Suppressor macrophage treated with lipopolysaccharide for 1 hour (primary cell): ENCODE data around the gene PI16.
"Not testable (repeated sequence)": the region's sequence is repeated elsewhere in the genome, so short reads cannot be mapped to it uniquely, and the experiment has no call there.

Source experiments
- DNase-seq, 3 donors: peaks; one replicate each; pipeline ENCODE4 v3.0.0-alpha.2; 2020 to 2022

The PI16 gene

DNA sequence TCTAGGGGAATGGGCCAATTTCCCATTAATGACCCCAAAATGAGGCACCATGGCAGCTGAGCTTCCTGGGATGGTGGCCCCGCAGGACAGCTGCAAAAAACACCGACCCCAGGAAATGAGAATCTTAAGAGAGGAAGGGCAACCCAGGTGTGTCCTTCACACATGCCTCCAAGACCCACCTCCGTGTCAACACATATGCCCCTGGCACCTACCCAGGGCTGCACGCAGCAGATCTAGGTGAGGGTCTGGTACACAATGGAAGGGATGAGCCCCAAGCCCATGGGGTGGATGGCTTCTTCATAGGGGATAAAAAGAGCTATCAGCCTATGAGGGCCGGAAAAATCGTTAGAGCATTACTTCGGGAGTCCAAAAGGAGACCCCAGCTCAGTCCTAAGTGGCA is 22.0 kb downstream of the PI16 start:
- DNase-seq: no peak

GRCh38 chr6:36976931-36977330 is 22.4 kb downstream of the PI16 start:
- no peak for DNase-seq

GRCh38 chr6:36977470-36977941 is 23.0 kb downstream of the PI16 start:
- peak; percentile 24 to 46 (median 29) for DNase-seq

GRCh38 chr6:36978421-36979346 is 24.1 kb downstream of the PI16 start:
- DNase-seq: no peak

- no peak for DNase-seq
Observed at GRCh38 chr6:36979347-36979742, 24.8 kb downstream of the PI16 start.

DNA sequence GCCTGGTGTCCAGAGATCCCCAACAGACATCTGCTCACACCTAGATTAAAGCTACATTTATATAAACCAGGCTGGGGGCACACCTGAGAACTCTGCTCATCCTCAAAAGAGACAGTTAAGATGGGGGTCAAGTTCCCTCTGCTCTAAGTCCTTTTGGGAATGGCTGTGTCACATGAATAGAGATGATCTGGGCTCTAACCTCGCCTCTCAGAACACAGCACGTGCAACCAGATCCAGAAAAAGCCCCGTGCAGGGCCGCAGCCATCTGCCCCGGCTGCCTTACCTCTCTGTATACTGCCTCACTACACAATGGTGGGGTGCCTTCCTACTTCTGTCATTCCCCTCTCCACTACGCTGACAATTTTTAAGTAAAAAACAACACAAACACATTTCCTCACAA is 25.6 kb downstream of the PI16 start:
- DNase-seq: no peak

DNA sequence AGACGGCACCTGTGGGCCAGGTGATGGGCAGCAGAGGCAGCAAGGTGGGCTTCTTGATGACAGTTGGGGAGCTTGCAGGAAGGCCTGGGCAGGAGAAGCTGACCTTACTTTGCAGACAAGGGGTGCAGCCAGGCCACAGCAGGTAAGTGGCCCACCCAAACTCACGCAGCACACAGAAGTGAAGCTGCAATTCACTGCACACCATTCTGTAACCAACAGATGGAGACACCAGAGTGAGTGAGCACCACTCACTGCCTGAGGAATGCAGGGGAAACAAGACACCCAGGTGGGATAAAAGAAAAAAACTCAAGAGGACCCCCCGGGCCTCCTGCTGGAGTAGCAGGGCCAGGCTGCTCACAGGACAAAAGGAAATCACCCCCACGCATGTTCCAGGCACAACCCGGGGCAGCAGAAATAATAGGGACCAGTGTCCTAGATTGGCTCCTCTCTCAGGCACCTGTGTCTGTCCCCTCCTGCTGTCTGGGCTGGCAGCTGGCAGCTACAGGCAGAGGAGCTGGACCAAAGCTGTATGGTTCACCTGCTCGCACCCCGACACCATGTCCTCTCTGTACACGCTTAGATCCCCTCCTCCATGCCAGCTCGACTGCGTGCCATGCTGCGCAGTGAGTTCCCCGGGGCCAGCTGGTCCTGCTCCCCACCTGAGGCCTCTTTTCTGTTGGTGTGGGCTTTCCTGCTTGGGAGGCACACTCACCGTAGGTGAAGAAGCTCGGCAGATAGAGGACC is 26.5 kb downstream of the PI16 start:
- DNase-seq: no peak

DNA sequence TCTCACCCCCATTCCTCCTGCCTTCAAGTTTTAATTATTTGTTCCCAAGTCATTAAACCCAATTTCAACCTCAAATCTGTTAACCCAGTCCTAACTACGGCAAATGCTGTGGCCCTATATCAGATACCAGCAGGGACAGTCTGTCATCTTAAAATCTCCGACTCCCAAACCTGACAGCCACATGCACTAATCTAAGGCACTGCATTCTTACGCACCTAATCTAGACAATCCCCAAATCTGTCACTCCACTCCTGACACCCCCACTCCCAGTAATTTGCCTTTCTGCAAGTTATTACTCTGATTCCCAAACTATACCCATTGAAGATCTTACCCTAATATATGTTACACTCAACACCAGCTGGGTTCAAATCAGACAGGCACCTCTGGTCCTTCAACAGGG is 29.0 kb downstream of the PI16 start:
- no peak for DNase-seq

DNA sequence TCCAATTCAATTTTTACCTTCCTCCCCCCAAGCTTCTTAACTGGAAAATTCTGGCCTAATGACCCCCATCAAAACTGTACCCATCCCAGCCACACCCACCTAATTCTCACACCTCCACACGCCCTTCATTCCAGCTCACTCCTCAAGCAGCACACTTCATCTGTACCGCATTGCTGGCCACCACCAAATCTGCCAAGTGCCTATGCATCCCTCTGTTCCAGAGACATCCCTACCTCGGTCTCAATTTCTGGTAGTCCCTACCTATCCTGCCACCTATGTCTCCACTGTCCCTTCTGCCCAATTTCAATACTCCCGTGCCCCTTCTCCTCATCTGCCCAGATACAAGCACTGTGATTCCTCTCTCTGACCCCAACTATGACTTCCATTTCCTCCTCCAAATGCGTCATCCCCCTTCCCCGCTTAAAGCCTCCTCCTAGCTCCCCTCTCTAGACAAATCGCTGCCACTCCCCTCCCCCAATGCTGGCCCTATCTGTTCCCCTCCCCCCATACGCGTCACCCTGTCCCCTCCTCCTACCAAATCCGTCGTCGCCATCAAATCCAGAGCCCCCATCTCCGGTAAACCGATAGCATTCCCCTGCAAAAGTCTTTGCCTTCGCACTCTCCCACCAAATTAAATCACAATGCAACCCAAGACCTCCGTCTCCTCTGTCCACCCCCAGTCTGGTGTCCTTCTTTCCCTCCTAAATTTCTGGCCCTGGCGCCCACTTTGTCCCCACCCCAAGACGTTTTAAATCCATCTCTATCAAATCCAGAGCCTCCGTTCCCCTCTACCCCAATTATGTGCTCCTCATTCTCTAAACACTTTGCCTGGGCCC is 30.3 kb downstream of the PI16 start:
- DNase-seq: peak; percentile 82 to 90 (median 87)

- no peak for DNase-seq
Observed at GRCh38 chr6:36985417-36985807, 30.9 kb downstream of the PI16 start.

DNA sequence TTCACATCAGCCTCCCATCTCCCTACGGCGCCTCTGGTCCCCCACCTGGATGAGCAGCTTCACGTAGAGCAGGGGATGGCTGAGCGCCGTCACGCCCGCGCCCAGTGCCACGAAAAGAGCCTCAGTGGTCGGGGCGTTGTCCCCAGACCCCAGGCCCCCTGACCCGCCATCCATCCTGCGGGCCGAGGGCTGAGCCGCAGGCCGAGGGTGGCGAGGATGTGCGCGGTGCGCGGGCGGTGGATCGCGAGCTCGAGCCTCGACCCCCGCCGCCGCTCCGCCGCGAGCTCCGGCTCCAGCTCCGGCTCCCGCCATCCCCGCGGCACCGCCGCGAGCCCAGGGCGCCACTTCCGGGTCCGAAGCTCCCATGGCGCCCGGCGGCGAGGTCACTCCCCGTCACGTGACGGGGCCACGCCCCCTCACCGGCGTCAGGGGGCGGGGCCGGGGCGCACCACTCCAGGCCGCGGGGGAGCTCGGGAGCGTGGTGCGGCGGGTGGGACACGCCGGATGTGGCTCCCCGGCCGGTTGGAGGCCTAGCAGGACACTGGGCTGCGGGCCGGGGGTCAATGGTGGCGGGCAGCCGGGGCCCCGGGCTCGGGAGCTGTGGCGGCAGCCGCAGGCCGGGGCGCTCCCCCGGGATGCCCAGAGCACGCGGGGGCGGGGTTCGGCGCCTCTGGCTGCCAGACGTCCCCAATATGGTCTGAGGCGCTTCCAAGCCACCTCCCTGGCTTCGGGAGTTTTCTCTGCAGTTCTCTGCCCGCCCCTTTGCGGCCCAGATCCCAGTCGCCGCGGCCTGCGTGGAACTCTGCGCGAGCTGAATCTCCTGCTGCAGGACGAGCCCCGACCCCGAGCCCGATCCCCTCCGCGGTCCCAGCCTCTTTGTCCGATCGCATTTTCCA is 31.5 kb downstream of the PI16 start, which contains the start of gene MTCH1:
Gene MTCH1, minus strand, starts transcription at position 389 of the 896 bp plus-strand sequence. Its CDS starts 23 bp downstream, at position 366.
- DNase-seq: peak; percentile 93 to 98 (median 95)

- no peak for DNase-seq
Observed at GRCh38 chr6:36986704-36987047, 32.1 kb downstream of the PI16 start.

- no peak for DNase-seq
Observed at GRCh38 chr6:36989264-36989663, 34.7 kb downstream of the PI16 start.

DNA sequence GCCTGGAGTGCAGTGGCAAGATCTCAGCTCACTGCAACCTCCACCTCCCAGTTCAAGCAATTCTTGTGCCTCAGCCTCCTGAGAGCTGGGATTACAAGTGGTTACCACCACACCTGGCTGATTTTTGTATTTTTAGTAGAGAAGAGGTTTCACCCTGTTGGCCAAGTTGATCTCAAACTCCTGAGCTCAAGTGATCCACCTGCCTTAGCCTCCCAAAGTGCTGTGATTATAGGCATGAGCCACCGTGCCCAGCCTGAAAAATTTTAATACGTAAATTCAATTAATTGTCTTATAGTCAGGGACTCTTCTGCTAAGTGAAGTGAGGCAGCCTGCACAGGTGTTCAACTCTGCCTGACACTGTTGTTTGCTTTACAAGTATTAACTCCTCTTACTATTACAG is 35.9 kb downstream of the PI16 start:
- not testable (repeated sequence) for DNase-seq

- DNase-seq: no peak
Observed at GRCh38 chr6:36997811-36998722, 43.5 kb downstream of the PI16 start.

- no peak for DNase-seq
Observed at GRCh38 chr6:36998723-36999038, 44.1 kb downstream of the PI16 start.

GRCh38 chr6:36999061-36999750 is 44.7 kb downstream of the PI16 start:
- DNase-seq: no peak

DNA sequence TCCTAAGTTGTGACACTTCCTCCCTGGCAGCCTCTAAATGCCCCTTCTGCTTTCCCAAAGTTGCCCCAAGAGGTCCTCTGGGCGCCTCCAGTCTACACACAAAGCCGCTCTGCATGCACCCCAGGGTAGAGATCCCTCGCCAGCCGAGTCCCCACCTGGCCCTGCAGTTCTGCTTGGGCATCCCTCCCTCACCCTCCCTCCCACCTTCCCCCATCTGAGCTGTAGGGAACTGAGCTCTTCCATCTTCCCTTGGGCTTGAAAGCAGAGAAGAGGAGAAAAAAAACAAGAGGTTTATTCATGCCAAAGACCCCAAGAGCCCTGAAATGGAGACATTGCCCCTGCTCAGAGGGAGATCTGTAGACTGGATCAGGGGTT is 45.2 kb downstream of the PI16 start:
- DNase-seq: no peak

- DNase-seq: no peak
Observed at GRCh38 chr6:37004044-37004980, 49.8 kb downstream of the PI16 start.
